Stimulated activated CD8-positive, alpha-beta memory T cell treated with anti-CD3 and anti-CD28 coated beads, Interleukin-15, amount 100 ng/mL, for 24 hours (primary cell): ENCODE data around the gene SCUBE1.

ENCODE experiments used
- DNase-seq: peaks from one replicate; pipeline ENCODE4 v3.0.0-alpha.2; 2020; ENCODE audit warnings: low read depth

The SCUBE1 gene

GRCh38 chr22:43326331-43327156 lies 16.6 kb downstream of the SCUBE1 start:
- DNase-seq = no peak

DNA sequence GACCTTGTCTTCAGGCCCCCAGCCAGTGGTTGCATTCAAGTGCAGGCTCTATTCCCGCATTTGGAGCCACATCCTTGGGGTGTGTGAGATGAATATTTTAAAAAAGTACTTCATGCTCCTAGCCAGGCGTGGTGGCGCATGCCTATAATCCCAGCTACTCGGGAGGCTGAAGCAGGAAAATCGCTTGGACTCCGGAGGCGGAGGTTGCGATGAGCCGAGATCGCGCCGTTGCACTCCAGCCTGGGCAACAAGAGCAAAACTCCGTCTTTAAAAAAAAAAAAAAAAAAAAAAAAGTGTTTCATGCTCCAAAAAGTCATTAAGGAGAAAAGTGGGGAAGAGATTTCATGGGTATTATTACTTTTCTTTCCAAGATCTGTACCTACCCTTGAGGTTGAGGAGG lies 18.0 kb downstream of the SCUBE1 start:
- DNase-seq = no peak

DNA sequence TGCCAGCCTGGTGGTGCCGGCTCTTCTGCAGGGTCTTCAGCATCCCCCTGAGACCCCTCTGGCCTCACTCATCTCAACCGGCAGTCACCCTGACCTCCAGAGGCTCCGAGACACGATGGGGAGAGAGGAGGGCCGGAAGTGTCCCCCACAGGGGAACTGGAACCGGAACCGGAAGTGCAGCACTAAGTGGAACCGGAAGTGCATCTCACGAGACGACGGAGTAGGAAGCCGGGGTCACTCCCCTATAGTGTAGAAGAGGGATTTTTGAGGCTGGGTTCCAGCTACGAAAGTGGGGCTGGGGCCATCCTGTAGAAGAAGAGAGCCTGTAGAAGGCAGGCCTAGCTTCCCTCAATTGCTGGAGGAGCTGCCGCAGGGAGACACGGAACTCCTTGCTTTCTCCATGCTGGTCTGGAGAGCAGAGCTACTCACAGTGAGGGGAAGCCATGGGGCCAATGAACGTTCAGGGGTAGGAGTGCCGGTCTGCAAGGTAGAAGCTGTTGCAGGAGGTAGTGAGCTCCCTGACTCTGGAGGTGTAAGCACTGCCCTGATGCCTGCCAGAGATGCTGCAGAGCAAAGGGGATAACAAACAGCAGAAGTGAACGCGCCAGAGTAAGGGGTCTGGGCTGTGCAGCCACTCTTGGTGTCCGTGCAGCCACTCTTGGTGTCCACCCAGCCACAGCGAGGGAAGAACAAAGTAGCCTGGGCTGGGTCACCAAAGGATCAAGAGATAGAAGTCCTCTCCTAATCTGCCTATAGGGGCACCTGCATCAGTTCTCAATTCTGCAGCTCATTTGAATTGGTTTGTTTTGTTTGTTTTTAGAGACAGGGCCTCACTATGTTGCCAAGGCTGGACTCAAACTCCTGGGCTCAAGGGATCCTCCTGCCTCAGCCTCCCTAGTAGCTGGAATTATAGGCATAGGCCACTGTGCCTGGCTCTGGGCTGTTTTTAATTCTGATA lies 21.9 kb downstream of the SCUBE1 start:
- no peak for DNase-seq

DNA sequence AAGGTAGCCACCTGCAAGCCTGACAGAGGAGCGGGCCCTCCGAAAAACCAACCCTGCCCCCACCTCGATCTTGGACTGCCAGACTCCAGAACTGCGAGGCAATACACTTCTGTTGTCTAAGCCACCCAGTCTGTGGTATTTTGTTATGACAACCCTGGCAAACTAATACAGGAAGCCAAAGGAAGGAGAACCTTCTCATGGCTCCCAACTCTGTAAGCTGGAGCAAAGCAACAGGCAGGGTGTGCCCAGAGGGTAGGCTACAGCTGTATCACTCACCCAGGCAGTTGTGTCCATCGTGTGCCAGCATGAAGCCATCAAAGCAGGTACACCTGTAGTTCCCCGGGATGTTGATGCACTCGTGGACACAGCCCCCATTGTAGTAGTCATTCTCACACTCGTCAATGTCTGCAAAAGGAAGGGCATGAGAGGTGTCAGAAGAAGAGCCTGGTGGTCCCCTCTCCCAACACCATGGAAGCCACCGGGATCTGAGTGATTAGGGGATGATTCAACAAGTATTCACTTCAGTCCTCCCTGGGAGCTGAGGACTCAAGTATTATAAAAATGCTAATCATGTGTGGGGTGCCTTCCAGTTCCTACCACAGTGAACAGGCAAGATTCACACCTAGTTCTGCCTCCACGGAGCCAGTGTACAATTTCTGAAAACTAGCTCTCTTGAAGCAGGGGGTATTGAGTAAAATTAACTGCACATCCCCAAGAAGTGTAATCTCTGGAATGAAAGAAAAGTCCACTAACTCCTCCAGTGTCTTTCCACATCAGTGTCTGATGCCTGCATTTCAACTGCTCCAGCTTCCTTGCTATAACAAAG lies 23.3 kb downstream of the SCUBE1 start:
- no peak for DNase-seq

DNA sequence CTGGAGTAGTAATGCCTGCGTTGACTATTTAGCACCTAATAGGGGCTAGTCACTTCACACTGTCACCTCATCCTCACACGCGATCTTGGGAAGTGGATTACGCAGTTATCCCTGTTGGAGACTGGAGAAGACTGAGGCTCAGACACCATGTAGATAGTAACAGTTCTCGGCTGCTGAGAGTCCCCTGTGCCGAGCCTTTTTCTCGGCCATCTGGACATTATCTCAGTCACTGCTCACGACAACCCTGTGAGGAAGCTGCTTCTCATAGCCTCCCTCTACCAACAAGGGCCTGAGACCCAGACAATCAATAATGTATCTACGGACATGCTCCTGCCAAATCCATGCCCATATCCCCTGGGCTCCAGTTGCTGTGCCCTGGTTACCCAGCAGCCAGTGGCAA lies 25.9 kb downstream of the SCUBE1 start:
- DNase-seq = no peak

DNA sequence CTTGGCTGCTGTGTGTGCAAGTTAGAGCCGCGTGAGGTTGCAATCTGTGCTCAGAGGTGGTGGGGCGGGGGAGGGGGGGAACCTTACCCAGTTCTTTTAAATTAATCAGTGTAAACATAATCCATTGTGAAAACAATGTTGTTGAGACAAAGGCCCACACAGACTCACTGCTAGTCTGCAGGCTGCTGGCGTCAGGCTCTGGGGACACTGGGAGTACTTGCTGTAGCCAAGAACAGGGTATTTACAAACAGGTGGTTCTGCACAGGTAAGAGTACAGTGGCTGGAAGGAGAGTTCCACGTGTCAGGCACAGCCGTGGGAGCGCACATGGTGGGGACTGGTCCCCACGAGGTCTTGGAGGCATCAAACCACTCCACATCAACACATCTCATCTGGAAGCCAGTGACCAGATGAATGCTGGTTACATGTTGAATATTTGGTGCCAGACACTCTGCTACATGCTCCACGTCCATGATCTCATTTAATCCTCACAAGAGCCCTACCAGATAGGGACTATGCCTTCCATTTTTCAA lies 27.4 kb downstream of the SCUBE1 start:
- no peak for DNase-seq

GRCh38 chr22:43314611-43315010 lies 28.6 kb downstream of the SCUBE1 start:
- DNase-seq = no peak

- no peak for DNase-seq
Measured at GRCh38 chr22:43313890-43314474, 29.2 kb downstream of the SCUBE1 start.

DNA sequence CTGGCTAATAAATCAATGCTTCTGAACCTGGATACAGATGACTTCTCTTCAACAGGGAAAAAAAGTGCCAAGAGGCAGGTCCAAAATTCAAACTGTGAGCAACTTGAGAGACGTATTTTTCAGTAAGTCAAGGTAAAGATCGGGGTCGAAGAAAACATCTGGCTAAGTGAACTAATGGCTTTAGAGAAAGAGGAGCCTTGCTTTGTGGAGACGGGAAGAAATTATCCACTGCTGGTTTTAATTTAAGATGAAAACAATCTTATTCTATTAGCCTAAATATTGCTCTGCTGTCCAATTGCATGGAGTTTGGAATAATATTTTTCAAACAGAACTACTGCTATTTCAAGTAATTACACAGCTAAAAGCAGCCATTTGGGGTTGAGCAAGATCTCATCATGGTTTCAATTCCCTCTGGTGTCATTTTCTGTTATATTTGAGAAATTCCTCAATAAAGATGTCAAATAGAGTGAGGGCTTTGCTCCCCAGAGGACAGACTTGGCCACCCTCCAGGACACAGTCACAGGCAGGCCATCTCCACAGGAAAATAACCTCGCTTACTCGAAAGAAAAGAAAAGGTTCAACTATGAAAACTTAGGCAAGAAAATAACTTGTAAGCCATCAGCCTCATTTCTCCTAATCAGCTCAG lies 29.8 kb downstream of the SCUBE1 start:
- DNase-seq = no peak

GRCh38 chr22:43312608-43313007 lies 30.6 kb downstream of the SCUBE1 start:
- DNase-seq = no peak

DNA sequence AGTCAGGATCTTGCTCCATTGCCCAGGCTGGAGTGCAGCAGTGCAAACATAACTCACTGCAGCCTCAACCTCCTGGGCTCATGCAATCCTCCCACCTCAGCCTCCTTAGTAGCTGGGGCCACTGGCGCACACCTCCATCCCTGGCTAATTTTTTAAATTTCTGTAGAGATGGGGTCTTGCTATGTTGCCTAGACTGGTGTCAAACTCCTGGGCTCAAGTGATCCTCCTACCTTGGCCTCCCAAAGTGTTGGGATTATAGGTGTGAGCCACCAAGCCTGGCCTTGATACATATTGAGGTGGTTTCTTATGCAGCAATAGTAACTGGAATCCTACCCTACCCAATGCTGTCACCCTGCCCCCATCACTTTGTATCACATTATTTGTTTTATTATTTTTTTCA lies 32.4 kb downstream of the SCUBE1 start:
- no peak for DNase-seq

- DNase-seq = no peak
Measured at GRCh38 chr22:43310311-43310710, 32.9 kb downstream of the SCUBE1 start.

DNA sequence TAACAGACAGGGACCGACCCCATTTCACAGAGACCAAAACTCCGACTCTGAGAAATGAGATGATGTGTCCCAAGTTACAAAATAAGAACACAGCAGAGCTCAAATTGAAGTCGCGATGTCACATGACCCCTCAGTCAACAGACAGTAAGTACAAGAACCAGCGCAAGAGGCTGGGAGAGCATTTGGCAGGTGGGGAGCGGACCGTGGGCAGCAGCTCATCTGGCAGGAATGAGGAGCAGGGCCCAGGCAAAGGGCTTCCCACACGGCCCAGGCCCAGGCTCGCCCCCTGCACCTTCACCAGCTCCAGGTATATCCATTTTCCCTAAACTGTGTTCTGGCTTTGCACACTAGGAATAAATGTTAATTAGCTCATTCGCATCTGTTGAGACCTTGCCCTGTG lies 34.3 kb downstream of the SCUBE1 start:
- no peak for DNase-seq

GRCh38 chr22:43308060-43308830 lies 34.9 kb downstream of the SCUBE1 start:
- DNase-seq = no peak

DNA sequence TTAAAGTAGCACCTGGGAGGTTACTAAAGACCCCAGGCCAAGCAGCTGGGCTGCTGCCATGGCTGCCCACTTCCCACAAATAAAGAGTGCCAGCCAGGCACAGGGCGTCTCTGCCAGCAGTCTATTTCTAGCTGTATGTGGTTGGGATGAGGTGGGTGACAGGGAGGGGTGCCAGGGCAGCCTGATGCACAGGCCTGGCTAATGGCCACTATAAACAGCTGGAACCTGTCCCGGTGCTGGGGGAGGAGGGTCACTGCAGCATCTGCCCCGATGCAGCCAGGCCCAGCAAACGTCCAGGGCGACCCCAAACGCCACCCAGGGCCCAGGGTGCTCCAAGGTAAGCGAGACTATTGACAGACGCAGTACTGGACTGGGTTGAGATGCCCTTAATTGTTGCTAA lies 37.4 kb downstream of the SCUBE1 start:
- no peak for DNase-seq

DNA sequence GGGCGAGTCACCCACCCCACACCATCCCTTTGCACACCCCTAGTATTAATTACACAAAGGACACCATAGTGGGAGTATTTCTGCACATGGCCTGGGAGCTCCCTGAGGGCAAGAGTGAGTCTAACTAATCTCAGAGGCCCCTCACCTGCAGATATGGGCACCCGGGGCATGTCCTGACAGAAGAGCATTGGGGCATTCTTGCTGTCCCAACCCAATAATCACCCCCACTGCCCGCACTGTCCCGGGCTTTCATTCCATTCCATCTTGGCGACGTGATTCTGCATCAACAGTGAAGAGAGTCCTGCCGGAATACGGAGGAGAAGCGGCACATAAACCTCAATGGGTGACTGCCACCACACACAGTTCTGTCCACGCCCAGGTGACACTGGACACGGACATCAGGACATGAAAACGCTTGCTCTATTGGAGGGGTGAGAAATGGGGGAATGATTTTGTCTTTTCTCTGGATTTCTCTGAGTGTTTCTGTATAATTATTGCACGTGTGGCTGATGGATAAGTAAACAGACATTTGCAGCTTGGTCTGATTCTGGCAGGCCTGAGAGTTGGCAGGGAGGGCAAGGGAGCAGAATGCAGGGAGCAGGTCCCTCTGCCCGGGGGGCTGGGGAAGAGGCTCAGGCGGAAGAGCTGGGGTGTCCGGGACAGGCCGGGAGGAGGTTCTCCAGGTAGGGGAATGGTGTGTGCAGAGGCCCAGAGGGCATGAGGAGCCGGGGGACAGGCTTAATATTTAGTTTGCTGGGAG lies 38.2 kb downstream of the SCUBE1 start:
- no peak for DNase-seq

GRCh38 chr22:43303751-43304150 lies 39.4 kb downstream of the SCUBE1 start:
- no peak for DNase-seq

- DNase-seq = no peak
Measured at GRCh38 chr22:43303166-43303565, 40.0 kb downstream of the SCUBE1 start.

GRCh38 chr22:43302531-43303041 lies 40.6 kb downstream of the SCUBE1 start:
- no peak for DNase-seq
